NCI-H2227 (cell line): ENCODE measurements around the gene BTBD16.

Experiments used
- DNase-seq: peaks from one replicate; lab custom pipeline; 2025; ENCODE audit not compliant: unreplicated experiment; lab: John Stamatoyannopoulos, UW

BTBD16 gene

DNA sequence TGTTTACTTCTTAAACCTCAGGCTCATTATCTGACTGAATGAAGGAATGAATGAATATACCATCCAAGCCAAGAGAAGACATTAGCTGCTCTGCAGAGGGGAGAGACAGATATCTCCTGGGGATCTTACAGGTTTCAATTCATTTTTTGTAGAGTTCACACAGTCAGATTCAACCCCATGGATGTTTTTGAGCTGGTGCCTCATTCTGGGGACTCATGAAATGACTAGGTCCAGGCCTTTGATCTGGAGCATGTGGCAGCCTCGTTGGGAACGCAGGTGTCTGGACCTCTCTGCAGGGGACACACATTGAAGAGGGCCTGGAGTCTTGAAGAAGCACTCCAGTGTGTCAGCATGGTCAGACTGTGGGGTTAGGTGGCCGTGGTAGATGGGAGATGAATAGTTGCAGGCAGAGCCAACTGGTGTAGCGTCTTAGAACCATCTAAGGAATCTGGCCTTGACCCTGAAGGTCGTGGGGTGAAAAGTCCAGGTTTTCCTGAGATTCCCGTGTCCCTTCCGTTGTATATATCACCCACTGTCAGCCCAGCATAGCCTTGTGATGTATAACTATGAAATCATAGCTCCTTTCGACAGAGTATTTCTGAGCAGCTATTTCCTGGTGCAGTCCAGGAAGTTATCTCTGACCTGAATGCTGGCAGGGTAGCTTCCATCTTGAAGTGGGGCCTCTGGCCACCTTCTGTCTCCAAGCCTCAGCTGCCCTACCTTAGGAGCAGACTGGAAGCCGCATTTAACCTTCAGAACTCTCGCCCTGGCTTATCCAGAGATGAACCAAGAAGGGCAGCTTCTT lies 22.3 kb downstream of the BTBD16 start:
- DNase-seq: no peak

DNA sequence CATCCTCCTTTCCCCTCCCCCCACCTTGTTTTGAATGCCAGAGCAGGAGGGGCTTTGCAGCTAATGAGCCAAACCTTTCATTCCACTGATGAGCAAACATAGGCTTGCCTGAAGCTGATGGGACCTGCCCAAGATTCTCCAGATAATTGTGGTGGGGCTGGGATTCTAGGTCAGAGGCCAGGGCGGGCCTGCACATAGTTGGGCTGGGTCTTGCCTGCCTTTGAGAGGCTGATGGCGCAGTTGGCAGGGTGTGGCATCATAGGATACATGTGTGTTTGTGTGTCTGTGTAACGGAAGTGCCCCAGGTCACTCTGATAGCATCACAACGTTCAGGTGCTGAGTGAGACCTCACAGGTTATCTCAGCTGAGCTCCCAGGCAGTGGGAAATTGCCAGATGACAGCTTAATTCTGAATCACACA lies 22.9 kb downstream of the BTBD16 start:
- DNase-seq: no peak

DNA sequence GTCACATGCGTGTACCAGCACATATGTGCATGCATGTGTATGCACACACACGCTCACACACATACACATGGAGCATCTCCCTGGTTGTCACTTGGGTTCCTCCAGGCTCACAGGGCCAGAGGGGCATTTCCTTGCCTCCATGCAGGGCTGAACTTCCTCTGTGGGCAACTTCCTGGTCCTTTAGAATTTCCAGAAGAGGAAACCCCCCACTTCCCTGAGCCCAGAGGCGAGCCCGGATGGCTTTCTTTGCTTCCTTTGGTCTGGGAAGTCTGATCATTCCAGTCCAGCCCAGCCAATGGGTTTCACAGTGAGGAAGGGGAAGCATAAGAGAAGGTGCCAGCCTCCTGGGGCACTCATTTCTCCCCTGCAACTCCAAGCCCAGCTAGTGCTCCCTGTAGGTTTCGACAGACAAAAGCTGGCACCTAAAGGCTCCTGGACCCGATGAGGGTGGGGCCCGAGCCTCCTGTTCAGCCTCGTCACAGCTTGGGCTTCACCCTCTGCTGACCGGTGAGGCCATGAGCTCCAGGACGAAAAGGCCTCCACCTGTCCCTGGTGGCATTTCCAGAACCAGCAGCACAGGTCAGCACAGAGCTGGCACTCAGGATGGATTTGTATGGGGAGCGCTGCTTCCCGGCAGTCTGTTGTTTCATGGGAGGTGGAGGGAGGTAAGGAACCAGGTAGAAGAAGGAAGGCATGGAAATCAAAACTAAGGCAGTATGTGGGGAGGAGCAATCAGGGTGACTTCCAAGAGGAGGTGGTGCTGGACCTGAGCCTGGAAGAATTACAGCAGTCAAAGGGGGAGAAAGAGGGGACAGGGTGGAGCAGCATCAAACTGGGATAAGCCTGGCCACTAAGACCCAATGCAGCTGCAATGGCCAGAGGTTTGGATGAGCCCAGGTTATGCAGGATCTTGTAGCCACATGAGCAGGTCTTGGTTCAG lies 23.7 kb downstream of the BTBD16 start:
- DNase-seq: no peak

DNA sequence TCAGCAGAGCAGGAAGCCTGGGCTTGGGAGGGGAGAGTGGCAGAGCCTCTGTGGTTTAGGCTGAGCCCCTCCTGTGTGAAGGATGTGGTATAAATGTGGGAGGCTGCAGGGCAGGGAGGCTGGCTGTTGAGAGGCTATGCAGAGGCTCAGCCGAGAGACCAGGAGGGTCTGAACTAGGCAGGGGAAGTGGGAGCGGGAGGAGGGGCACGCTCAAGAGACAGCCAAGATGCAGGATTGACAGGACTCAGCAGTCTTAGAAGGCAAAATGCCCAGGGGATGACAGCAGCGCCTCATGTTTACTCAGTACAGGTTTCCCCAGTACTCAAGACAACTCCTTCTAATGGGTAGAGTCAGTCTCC lies 24.3 kb downstream of the BTBD16 start:
- no peak for DNase-seq

DNA sequence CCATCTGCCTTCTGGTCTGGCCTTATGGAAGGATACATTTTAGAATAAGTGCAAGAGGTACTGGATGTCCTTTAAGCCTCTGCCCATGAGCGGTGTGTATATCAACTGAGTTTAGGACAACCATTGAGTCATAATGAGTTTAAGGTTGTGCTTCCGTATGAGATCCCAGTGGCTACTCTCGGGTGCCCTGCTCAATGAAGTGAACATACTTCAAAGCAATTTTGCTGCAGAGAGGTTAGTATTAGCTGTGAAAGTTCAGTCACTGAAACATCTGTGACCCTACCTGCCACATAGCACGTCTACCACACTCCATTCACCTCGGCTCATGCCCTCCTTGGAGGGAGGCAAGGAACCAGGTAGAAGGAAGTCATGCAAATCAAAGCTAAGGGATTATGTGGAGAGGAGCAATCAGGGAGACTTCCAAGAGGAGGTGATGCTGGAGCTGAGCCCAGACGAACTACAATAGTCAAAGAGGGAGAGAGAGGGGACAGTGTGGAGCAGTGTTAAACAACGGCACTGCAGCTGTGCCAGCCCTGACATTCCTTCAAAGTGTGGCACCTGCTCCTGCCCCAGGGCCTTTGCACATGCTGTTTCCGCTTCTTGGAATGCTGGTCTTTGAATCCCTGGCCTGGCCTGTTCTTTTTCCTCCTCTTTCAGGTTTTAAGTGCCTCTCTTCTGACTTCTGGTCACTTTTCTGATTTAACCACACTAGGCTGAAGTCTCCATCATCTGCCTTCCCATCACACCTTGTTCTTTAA lies 25.4 kb downstream of the BTBD16 start:
- DNase-seq: no peak

DNA sequence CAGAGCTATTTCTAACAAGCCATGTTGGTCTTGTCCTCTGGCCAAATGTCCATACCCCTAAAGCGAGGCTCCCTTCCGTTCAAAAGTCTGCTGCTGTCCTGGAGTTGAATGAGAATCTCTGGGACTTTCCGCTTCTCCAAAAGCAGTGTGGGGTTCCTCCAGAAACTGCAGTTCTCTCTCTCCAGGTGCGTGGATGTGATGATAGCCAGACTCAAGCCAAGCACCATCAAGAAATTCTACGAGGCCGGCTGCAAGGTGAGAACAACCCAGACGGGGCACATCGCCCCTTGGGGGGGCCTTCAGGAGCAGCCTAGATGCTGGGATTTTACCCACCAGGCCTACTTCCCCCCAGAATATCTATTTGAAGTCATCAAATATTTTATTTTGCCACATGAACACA lies 26.5 kb downstream of the BTBD16 start:
- no peak for DNase-seq

DNA sequence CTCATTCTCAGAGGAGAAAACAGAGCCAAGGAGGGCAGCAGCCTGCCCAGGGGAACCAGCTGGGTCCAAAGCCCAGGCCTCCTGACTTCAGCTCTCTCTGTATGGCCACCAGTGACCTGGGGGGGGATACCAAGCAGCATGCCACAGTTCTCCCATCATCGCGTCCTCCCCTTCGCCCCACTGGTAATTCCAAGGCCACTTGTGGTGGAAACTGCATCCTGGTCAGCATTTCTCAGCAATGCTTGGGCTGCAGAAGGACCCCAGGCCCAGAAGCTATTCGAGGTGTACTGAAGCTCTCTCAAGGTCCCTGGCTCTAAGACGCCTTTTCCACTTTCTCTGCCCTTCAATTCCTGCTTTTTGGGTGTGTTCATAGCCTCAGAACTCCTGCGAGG lies 27.1 kb downstream of the BTBD16 start:
- no peak for DNase-seq

DNA sequence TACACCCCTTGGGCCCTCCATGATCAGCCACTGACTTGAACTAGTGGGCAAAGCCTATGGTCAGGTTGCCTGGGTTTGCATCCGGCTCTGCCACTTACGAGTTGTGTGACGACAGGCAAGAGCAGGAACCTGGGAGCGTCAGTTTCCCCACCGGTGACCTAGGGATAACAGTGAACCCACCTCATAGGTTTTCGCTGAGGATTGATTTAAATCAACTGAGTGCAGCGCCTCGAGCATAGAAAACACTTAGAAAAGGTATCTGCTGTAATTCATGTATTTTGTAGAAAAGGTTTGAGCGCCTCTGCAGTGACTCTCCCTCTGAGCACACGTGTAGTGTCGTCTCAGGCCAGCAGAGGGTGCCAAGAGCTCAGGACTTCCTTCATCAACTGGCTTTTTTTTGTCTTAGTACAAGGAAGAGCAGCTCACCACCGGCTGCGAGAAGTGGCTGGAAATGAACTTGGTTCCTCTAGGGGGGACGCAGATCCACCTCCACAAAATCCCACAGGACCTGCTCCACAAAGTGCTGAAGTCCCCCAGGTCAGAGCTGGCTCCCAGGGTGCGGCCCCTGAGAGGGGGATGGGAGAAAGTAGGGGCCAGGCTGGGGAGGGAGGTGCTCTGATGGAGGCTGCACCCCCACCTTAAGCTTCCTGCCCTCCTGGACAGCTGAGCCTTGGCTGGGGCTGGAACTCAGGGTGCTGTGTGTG lies 27.7 kb downstream of the BTBD16 start:
- peak; percentile 82 for DNase-seq

DNA sequence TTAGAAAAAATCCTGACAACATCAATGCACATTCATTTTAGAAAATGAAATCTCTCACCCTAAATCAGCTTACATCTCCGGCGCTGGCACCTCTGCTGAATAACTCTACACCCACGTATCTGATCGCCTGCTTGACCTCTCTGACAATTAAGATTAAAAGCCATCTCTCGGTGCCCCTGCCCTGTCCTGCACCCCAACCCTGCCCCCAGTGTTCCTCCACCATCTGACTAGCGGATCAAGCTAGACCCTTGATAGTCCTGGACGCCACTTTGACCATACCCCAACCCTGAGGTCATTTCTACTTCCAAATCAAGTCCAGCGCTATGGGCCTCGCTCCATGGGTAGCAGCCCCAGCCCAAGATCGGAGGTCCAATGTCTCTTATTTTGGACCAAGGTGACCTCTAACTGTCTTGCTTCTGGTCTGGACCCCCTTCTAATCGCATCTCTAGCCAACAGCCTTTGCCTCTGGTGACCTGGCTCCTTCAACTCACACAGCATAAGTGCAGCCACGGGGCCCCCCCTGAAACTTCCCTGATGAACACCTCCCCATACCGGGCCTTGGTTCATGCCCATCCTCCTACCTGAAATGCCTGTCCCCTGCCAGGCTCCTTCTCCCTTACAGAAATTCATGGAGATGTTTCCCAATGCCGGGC lies 28.5 kb downstream of the BTBD16 start:
- no peak for DNase-seq

DNA sequence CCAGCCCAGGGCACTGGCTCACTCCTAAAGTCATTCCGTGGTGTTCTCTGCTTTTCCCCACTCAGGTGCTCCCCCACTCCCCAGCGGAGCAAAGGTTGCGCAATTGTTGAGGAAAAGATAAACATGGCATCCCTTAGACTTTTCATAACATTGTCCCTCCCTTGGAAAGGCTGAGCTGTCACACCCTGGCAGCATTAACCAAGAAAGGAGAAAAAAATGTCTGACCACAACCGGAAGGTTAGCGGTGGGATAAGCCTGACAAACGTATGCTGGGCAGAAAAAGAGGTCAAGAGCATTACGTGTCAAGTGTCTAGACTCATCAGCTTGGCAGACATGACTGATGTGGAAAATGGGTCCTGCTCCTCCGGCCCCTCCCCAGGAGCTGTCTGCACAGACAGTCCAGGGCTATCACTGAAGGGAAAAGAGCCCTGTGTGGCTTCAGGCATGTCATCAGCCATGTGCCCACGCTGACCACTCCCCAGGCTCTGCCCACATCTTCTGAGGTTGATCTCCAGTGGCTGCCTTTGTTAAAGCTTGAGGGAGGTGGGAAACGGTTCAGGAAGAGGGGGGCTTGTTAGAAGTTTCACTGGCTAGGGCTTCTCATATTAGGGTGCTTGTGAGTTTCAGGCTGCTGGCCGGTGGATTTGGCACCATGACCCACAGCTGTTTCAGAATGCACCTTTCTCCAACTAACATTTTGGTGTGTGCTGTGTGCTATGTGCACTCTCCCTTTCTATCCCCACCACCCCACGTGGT lies 30.1 kb downstream of the BTBD16 start:
- DNase-seq: peak; percentile 11

DNA sequence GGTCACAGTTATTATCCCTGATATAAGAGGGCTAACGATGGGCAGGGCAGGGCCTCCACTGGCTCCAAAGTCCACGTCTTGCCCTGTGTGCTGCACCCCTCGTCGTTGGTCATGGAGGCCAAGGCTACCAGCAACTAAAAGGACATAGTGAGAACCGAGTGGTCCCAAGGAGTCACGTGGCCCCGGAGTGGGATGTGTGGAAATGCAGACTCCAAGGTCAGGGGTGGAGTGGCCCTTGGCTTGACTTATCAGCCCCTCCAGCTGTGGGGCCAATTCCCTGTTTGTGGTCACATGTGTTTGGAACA lies 30.7 kb downstream of the BTBD16 start:
- DNase-seq: no peak

DNA sequence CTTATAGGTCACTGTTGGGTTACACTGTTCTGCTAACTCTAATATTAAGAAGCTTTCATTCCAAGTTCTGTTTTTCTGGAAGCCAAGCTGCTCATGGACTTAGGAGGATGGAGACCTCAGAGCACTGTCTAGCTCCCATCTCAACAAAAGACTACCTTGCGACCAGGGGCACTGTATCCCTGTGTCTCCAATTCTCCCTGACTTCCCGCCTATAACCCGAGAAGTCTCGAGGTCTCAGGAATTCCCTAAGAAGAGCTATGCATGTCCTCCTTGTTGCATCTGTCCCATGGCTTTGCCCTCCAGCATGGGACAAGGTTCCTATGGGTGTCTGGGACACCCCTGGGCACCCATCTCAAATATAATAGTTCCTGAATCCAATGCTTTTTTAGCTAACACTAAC lies 31.2 kb downstream of the BTBD16 start:
- DNase-seq: no peak

DNA sequence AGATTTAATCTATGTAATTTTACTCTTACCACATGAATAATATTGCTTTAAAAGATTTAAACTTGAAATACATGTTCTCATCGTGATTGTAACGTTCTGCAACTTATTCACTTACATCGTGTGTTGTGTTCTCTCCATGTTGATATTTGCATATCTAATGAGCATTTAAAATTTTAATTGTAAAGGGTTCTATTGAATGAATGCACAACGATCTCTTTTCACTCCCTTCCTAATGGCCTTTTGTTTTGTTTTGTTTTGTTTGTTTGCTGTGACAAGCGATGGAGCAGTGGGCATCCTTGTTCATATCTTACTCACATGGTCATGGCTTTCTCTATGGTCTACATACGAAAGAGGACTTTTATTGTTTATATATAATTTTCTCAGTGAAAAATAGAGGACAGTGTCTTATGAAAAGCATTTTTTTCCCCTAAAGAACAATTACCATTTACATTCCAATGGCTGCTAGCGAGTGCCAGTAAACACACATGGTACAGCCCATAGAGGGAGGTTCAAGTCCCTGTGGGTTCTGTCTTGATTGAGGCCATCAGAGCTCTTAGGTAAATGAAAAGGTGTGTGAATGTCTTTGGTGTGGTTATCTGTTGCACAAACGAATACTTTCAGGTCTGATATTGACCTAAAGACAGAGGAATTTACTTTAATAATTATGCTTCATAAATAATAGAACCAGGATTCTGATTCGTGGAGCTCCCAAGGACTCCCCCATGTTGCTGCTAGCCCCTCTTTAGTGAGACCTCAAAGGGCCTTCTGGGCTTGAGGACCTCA lies 32.4 kb downstream of the BTBD16 start:
- no peak for DNase-seq

DNA sequence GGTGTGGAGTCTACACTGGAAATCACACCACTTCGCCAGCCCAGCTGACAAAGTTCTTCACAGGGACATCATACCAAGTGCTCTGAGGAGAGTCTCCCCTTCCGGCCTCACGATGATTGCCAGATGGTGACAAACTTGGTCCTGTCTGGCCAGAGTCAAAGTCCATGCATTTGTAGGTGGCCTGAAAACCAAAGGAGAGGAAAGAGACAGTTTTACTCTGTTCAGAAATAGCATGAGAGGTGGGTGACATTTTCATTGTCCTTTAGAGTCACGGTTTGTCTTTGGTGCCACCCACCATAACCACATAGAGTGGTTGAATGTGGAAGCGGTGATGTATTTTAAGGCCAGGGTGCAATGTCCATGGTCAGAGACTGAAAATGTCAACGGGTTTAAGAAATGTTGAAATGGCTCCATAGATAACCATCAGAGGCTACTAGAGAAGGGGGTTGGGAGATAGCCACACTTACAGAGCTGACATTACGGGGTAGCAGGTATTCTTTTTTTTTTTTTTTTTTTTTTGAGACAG lies 33.0 kb downstream of the BTBD16 start:
- no peak for DNase-seq

DNA sequence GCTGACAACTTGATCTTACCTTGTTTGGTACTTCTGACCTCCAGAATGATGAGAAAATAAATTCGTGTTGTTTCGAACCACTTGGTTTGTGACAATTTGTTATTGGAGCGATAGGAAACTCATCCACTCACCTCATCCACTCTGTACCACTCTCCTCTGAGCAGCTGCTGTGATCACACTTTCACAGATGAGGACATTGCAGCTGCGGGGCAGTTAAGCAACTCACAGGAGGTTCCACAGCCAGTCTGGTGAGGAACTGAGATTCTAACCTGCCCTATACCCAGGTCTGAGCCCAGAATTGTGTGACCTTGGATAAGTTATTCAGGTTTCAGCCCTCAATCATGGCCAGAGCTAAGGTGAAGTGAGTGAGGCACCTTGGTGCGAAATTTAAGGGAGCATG lies 35.2 kb downstream of the BTBD16 start:
- no peak for DNase-seq

DNA sequence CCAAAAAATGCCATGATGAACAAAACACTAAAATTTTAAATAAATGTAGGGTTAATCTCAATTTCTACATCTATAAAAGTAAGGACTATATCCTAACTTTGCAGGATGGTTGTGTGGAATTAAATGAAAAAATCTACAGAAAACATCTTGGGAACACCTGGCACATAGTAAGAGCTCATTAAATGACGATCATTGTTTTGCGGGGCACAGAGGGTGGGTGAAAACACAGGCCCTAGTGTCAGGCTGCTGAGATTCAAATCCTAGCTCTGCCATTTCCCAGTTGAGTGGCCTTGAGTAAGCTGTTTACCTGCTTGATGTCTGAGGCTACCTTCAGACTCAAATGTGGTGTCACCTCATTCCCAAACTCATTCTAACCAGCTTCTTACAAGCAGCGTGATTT lies 35.6 kb downstream of the BTBD16 start:
- no peak for DNase-seq

DNA sequence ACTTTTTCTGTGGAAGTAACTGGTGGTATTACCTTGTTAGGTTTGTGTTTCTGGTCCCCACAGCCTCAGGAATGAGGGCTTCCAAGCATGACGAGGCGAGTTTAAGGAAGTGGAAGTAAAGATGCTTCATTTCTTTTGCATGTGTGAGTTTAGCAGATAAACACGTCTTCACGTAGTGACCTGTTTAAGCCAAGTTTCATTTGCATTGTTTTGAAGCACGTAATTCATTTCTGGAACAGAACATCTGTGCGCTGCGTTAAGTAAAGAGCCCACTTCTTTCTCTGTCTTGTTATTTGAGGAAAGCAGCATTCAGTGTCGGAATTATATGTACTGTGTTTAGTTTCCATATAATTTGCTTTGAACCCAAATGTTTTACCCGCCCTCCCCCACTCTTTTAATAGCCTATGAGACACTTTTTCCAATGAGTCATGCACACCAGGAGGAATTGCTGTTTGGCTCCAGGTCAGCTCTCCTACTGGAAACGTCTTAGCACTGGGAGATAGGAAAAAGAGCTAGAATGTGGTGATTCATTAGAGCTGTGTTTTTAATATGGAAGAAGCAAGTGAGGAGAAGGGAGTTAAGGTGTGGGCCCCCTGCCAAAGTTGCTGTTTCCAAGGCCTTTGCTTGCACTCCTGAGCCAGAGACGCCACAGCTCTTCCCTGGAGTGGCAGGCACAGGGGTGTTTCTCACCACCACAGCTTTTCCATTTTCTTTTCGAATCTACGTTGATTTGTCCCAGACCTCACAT lies 36.7 kb downstream of the BTBD16 start:
- peak; percentile 28 for DNase-seq
